ENCODE data around the gene SLC13A4. TPM values are rescaled to one million over a fixed set of nuclear protein-coding genes. Genes with fewer than 3 reads are reported as not detected.
A peak's percentile ranks its signal among the peaks of the same experiment; 100 is the strongest.

The SLC13A4 gene
- total and polyA plus RNA-seq, 2 of the 13 experiments (the other 11 are each of a cell fraction or from before 2014, with no cell fraction given), result 0.04 TPM; not detected in 1

- Histone ChIP-seq H2AFZ (ENCODE audit: low read length) (peak overlapping the region; percentile 72), H3K9ac (ENCODE audit: insufficient read depth, low read depth, low read length) (peak overlapping the region; percentile 85), H3K79me2 (ENCODE audit: insufficient read depth, low read length) (peaks cover 28% of the 10 kb centered on the region), H3K9me3 (ENCODE audit: low read length) (no peaks in the 10 kb centered on the region), H4K20me1 (ENCODE audit: insufficient read depth, low read length) (no peaks in the 10 kb centered on the region), H3K36me3 (replicated peaks in 1 of 2; ENCODE audit: control insufficient read depth in 1 of 2, insufficient read depth in 2 of 2, low read length in 2 of 2) (no peaks in the 10 kb centered on the region), H3K4me1 (ENCODE audit: insufficient read depth, low read length) (peaks cover 43% of the 10 kb centered on the region), H3K27ac (ENCODE audit: extremely low read length, insufficient read depth, low read length) (peak overlapping the region; percentile 79), H3K4me2 (ENCODE audit: low read depth, low read length) (peak overlapping the region; percentile 92), H3K27me3 (ENCODE audit: control insufficient read depth in 1 of 2, insufficient read depth in 2 of 2, low read length in 2 of 2) (no peaks in the 10 kb centered on the region; a peak in 1 of 5 replicates), H3K4me3 (replicated peaks in 1 of 3; ENCODE audit: insufficient read depth in 1 of 3, low read depth in 2 of 3, low read length in 3 of 3) (peak overlapping the region; percentile 81 to 96 (median 84); a peak in 5 of 6 replicates)
- FAIRE-seq (no peak), ATAC-seq (peak; percentile 33), DNase-seq (ENCODE audit: low spot score) (peak; percentile 25)
- intact Hi-C loops (cut with micrococcal nuclease; ENCODE audit: unreplicated experiment) (loop anchor here (1.0 kb wide), 1 partner anchor 46 kb away; no protein-coding TSS in a partner anchor), in situ Hi-C loops (cut with HindIII; ENCODE audit: extremely low pct_ligation_motif_present, low pct_unique_long_range_greater_than_20kb) (no loop called here)
- ChIA-PET POLR2A (interaction anchor here (1.1 kb wide), 1 partner anchor 10 kb away, joined by 5 read pairs; no protein-coding TSS in a partner anchor), CTCF (ENCODE audit: low intra/inter-chr PET ratio, low total read pairs) (no interaction called here)
- 21% methylated on average over 14 of the region's 14 CpGs for WGBS (ENCODE audit: low lambda C conversion rate)
- TSS peak; percentile 95 for BruUV-seq (replicated peaks)
- no peak for TF ChIP-seq SMARCE1 (IDR thresholded peaks at IDR 0.05; ENCODE audit: borderline replicate concordance)
- TF ChIP-seq ZNF629 (CRISPR knock-in tag; conservative IDR thresholded peaks at IDR 0.05), result no peak
- TF ChIP-seq PBX2 (CRISPR knock-in tag; IDR thresholded peaks at IDR 0.05), result no peak
- no peak for TF ChIP-seq MTERF4 (CRISPR knock-in tag; IDR thresholded peaks at IDR 0.05)
- TF ChIP-seq ZEB1 (IDR thresholded peaks at IDR 0.05; ENCODE audit: insufficient replicate concordance, low read depth), result peak; percentile 95
- no peak for TF ChIP-seq SP5 (CRISPR knock-in tag; IDR thresholded peaks at IDR 0.05; ENCODE audit: borderline replicate concordance, low read depth)
- no peak for TF ChIP-seq EED (CRISPR knock-in tag; IDR thresholded peaks at IDR 0.05)
- no peak for TF ChIP-seq ZNF446 (CRISPR knock-in tag; IDR thresholded peaks at IDR 0.05)
- no peak for TF ChIP-seq DDIT3 (CRISPR knock-in tag; IDR thresholded peaks at IDR 0.05)
- no peak for TF ChIP-seq TBP (CRISPR knock-in tag; IDR thresholded peaks at IDR 0.05)
- no peak for TF ChIP-seq ZSCAN12 (CRISPR knock-in tag; IDR thresholded peaks at IDR 0.05)
- TF ChIP-seq FOXA1 (IDR thresholded peaks at IDR 0.05), result no peak
- TF ChIP-seq FOXA1 (CRISPR knock-in tag; IDR thresholded peaks at IDR 0.05), result peak; percentile 67
- TF ChIP-seq EZH2 (conservative IDR thresholded peaks at IDR 0.05; ENCODE audit: low read depth, low read length), result no peak
- TF ChIP-seq ZNF296 (CRISPR knock-in tag; conservative IDR thresholded peaks at IDR 0.05), result no peak
- 0 out of 2 replicates have a peak, but pooled peaks have one; percentile 3 for TF ChIP-seq FOXA3 (CRISPR knock-in tag; IDR thresholded peaks at IDR 0.05)
- no peak for TF ChIP-seq ZFP36L1 (CRISPR knock-in tag; IDR thresholded peaks at IDR 0.05)
- no peak for TF ChIP-seq ZSCAN22 (CRISPR knock-in tag; IDR thresholded peaks at IDR 0.05)
- TF ChIP-seq POLR2G (IDR thresholded peaks at IDR 0.05; ENCODE audit: low read depth, low read length), result no peak
- no peak for TF ChIP-seq RORA (CRISPR knock-in tag; IDR thresholded peaks at IDR 0.05)
- TF ChIP-seq, protein P1, sequence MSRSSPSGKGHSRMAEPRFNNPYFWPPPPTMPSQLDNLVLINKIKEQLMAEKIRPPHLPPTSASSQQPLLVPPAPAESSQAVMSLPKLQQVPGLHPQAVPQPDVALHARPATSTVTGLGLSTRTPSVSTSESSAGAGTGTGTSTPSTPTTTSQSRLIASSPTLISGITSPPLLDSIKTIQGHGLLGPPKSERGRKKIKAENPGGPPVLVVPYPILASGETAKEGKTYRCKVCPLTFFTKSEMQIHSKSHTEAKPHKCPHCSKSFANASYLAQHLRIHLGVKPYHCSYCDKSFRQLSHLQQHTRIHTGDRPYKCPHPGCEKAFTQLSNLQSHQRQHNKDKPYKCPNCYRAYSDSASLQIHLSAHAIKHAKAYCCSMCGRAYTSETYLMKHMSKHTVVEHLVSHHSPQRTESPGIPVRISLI (CRISPR knock-in tag; IDR thresholded peaks at IDR 0.05; ENCODE audit: borderline replicate concordance), result no peak
- TF ChIP-seq HDAC2 (CRISPR knock-in tag; IDR thresholded peaks at IDR 0.05), result no peak; the same call in 1 of the 2 replicates
- no peak for TF ChIP-seq ISX (CRISPR knock-in tag; conservative IDR thresholded peaks at IDR 0.05)
- TF ChIP-seq ZNF777 (CRISPR knock-in tag; IDR thresholded peaks at IDR 0.05), result no peak
These were observed 66.5 kb downstream of the SLC13A4 start for GRCh38 chr7:135661311-135662122.

Data from HepG2 (cell line).